ENCODE data around the gene TRMT112. TPM values are rescaled to one million over a fixed set of nuclear protein-coding genes. Genes with fewer than 3 reads are reported as not detected.

TRMT112 gene
- total and polyA plus RNA-seq, 10 of the 15 experiments (the other 5 are each of a cell fraction or from before 2014, with no cell fraction given) = 212 to 455 (median 308) TPM

DNA sequence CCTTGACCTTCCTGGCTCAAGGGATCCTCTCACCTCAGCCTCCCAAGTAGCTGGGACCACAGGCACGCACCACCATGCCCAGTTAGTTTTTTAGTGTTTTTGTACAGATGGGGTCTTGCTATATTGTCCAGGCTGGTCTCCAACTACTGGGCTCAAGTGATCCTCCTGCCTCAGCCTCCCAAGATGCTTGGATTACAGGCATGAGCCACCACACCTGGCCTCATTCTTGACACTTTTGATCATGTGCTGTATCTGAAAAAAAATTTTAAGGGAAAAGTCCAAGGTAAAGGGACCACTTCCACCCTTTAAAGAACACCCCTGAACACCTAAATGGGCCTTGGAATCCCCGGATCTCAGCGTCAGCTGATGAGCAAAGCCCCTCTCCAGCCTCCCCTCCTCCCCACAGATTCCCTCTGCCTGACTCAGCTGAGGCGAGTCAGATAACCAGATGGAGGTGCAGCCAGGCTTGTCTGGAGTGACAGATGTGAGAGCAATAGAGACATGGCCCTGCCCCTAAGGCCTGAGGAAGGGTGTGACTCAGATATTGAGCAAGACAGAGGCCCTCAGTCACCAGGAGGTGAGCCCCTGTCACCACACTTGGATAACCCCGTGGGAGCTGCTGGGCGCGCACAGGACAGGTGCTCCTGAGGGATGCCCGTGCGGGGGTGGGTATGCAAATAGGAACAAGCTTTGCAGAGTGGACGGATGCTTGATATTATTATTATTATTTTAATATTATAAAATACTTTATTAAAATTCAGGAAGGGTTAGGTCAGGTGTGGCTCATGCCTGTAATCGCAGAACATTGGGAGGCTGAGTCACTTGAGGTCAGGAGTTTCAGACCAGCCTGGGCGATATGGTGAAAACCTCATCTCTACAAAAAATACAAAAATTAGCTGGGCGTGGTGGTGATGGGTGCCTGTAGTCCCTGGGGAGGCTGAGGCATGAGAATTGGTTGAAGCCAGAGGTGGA lies 17.7 kb upstream of the TRMT112 start (continued):
- TF ChIP-seq MLLT1 (IDR thresholded peaks at IDR 0.05) (peak; percentile 61), CHD4 (IDR thresholded peaks at IDR 0.05) (no peak), NBN (IDR thresholded peaks at IDR 0.05) (peak; percentile 52; the same call in 1 of the 2 replicates), CBX5 (IDR thresholded peaks at IDR 0.05; ENCODE audit: low read depth) (no peak), NFYB (IDR thresholded peaks at IDR 0.05; ENCODE audit: insufficient read depth, low read depth, low read length) (no peak), MTA2 (IDR thresholded peaks at IDR 0.05; ENCODE audit: low read depth) (peak; percentile 52; the same call in 1 of the 2 replicates), ZNF217 (IDR thresholded peaks at IDR 0.05) (peak; percentile 54; the same call in 1 of the 2 replicates), BACH1 (IDR thresholded peaks at IDR 0.05; ENCODE audit: borderline replicate concordance) (peak; percentile 21; the same call in 1 of the 2 replicates), EP300 (IDR thresholded peaks at IDR 0.05; ENCODE audit: borderline replicate concordance in 1 of 2, control insufficient read depth in 1 of 2, low read depth in 2 of 2, low read length in 2 of 2) (no peak), EGR1 (IDR thresholded peaks at IDR 0.05; ENCODE audit: borderline replicate concordance in 1 of 2, low read depth in 2 of 2, low read length in 2 of 2) (peak in 1 of 2 experiments; percentile 97; a peak in 2 of 3 replicates), SRF (IDR thresholded peaks at IDR 0.05; ENCODE audit: low read depth in 2 of 2, low read length in 2 of 2) (0 out of 4 replicates have a peak, but pooled peaks of 1 of the 2 experiments have one; percentile 5), E2F8 (IDR thresholded peaks at IDR 0.05; ENCODE audit: low read depth, partially characterized antibody) (no peak), ETV6 (conservative IDR thresholded peaks at IDR 0.05 in 1 of 2, IDR thresholded peaks at IDR 0.05 in 1 of 2; ENCODE audit: borderline replicate concordance in 1 of 2, low read depth in 1 of 2) (peak in 1 of 2 experiments; percentile 33; a peak in 1 of 4 replicates)
- TF ChIP-seq, protein P1, sequence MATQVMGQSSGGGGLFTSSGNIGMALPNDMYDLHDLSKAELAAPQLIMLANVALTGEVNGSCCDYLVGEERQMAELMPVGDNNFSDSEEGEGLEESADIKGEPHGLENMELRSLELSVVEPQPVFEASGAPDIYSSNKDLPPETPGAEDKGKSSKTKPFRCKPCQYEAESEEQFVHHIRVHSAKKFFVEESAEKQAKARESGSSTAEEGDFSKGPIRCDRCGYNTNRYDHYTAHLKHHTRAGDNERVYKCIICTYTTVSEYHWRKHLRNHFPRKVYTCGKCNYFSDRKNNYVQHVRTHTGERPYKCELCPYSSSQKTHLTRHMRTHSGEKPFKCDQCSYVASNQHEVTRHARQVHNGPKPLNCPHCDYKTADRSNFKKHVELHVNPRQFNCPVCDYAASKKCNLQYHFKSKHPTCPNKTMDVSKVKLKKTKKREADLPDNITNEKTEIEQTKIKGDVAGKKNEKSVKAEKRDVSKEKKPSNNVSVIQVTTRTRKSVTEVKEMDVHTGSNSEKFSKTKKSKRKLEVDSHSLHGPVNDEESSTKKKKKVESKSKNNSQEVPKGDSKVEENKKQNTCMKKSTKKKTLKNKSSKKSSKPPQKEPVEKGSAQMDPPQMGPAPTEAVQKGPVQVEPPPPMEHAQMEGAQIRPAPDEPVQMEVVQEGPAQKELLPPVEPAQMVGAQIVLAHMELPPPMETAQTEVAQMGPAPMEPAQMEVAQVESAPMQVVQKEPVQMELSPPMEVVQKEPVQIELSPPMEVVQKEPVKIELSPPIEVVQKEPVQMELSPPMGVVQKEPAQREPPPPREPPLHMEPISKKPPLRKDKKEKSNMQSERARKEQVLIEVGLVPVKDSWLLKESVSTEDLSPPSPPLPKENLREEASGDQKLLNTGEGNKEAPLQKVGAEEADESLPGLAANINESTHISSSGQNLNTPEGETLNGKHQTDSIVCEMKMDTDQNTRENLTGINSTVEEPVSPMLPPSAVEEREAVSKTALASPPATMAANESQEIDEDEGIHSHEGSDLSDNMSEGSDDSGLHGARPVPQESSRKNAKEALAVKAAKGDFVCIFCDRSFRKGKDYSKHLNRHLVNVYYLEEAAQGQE (IDR thresholded peaks at IDR 0.05; ENCODE audit: low read depth, low read length) = no peak
- TF ChIP-seq, protein P2, sequence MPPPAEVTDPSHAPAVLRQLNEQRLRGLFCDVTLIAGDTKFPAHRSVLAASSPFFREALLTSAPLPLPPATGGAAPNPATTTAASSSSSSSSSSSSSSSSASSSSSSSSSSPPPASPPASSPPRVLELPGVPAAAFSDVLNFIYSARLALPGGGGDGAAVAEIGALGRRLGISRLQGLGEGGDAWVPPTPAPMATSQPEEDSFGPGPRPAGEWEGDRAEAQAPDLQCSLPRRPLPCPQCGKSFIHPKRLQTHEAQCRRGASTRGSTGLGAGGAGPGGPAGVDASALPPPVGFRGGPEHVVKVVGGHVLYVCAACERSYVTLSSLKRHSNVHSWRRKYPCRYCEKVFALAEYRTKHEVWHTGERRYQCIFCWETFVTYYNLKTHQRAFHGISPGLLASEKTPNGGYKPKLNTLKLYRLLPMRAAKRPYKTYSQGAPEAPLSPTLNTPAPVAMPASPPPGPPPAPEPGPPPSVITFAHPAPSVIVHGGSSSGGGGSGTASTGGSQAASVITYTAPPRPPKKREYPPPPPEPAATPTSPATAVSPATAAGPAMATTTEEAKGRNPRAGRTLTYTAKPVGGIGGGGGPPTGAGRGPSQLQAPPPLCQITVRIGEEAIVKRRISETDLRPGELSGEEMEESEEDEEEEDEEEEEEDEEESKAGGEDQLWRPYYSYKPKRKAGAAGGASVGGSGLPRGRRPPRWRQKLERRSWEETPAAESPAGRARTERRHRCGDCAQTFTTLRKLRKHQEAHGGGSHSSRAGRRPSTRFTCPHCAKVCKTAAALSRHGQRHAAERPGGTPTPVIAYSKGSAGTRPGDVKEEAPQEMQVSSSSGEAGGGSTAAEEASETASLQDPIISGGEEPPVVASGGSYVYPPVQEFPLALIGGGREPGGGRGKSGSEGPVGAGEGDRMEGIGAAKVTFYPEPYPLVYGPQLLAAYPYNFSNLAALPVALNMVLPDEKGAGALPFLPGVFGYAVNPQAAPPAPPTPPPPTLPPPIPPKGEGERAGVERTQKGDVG (CRISPR knock-in tag; IDR thresholded peaks at IDR 0.05) = no peak

Data from GM12878 (cell line).